Motor neuron (in vitro differentiated cells): ENCODE data around the gene MAF. TPM values are rescaled to one million over a fixed set of nuclear protein-coding genes. Genes with fewer than 3 reads are reported as not detected.

ENCODE experiments used
- ATAC-seq, 8 experiments: fragments of 200-7000 bp; cut with Tn5 transposase; replicated peaks in 6 of 8; 2 replicates each; pipeline ENCODE4 v1.8.0; 2021; ENCODE audit warnings: mild to moderate bottlenecking in 8 of 8, moderate library complexity in 8 of 8
- H3K27ac ChIP-seq, 2 donors: fragments of 250-450 bp; sonication (Bioruptor Pico); 2 replicates each; pipeline ENCODE4 v1.9.0; 2021; ENCODE audit warnings: antibody characterized with exemption in 2 of 2, mild to moderate bottlenecking in 2 of 2, moderate library complexity in 1 of 2
- H3K4me1 ChIP-seq, 2 donors: fragments of 250-450 bp; sonication (Bioruptor Pico); replicated peaks in 1 of 2; 2 replicates each; pipeline ENCODE4 v1.6.1; 2021; ENCODE audit warnings: antibody characterized with exemption in 2 of 2, mild to moderate bottlenecking in 2 of 2, moderate library complexity in 1 of 2
- H3K4me3 ChIP-seq, 5 donors: fragments of 250-450 bp; sonication (Bioruptor Pico); 2 replicates each; pipeline ENCODE4 v1.9.0; 2021; ENCODE audit warnings: antibody characterized with exemption in 5 of 5, mild to moderate bottlenecking in 5 of 5, moderate library complexity in 4 of 5
- WGBS, 10 experiments: fragments of 450-650 bp; shearing (Covaris generic); methylation state at CpG; one replicate each; pipeline ENCODE4 v1.0.0; 2022; 5-methylcytosine and 5-hydroxymethylcytosine counted together
- in situ Hi-C, 9 experiments: fragments of 400-800 bp; cut with MboI; loops; one replicate each; pipeline ENCODE4 v1.15.0; 2021; ENCODE audit warnings: low sequenced_read_pairs in 9 of 9, low pct_unique_long_range_greater_than_20kb in 2 of 9; ENCODE audit not compliant: unreplicated experiment in 9 of 9
- total RNA-seq, 8 experiments: library from RNA; unstranded; fragments of 300-600 nt; gene quantifications; 2 replicates each; pipeline versions ENCODE4 v1.2.3 to v1.2.4, GENCODE V29; 2022

MAF gene
- 10 to 100 TPM in 1 of 8 experiments, 1 to 10 TPM in 6, under 1 TPM in 1; 0.10 to 12.6 (median 6.4) TPM for total RNA-seq

DNA sequence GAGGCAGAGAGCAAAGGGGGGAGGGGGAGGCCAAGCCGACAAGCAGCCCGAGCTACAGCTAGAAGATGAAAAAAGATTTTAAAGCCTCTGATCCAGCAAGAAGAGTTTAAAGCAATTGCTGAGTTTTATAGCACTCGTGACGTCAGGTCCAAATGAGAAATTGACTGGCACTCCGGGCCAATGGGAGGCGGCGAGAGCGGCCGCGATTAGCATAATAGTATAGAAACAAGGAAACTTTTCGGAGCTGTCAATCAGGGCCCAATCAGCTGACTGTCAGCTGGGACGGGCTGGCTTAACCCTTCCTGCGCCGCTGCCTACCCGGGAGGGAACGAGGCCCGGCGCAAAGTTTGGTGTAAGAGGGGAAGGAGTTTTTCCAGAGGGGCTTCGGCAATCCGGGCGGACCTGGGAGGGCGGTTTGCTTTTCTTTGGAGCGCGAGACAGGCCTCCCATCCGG, at the start of gene MAF:
TSS of gene MAF (minus strand) at position 100 of the 454 bp plus-strand sequence. CDS start 835 bp downstream, outside the sequence.
- H3K27ac ChIP-seq = peak within 1 kb of the TSS in 1 of 2 donors; percentile 57
- peak; percentile 42 to 71 (median 50) for ATAC-seq
- peaks cover 6 to 24% of the 10 kb centered on the region in 2 donors for H3K4me1 ChIP-seq
- peak within 1 kb of the TSS; percentile 47 to 67 (median 54) for H3K4me3 ChIP-seq
- in situ Hi-C loops = loop anchor here in 5 of 9 experiments (10.0 to 25.0 kb wide), 6 partner anchors 462 to 1488 kb away; no protein-coding TSS in a partner anchor
- 0 to 4% (median 0%) methylated on average over 2 to 15 of the region's 25 CpGs; no CpG with 5 or more reads in 2 of the 10 experiments for WGBS, 10 experiments

DNA sequence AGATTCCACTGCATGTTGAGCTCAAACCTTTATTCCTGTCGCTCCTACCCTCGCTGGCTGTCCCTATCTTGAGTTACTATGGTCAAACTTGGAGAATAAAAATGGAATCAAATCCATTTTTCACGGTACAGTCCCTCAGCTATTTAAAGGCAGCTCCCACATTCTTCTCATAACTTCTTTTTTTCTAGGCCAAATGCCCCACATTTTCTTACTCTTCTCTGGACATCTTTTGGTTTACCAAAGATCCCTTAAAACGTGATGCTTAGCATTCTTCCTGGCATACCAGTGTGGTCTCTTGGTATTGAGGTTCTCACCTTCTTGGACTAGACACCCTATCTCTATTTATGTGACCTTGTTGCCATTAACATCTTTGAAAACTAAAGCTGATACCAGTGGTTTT, 48.3 kb upstream of the MAF start:
- ATAC-seq = no peak
- 8 to 93% (median 57%) methylated on average over 1 to 4 of the region's 4 CpGs; no CpG with 5 or more reads in 1 of the 10 experiments for WGBS, 10 experiments
- in situ Hi-C loops = loop anchor here in 1 of 9 experiments (25.0 kb wide), 1 partner anchor 813 kb away; no protein-coding TSS in a partner anchor

GRCh38 chr16:79647586-79647985, 47.0 kb upstream of the MAF start:
- ATAC-seq = no peak
- Histone ChIP-seq H3K4me1 (no peaks in the 10 kb centered on the region), H3K4me3 (no peak overlapping the region), H3K27ac (no peak overlapping the region)
- in situ Hi-C loops = loop anchor here in 1 of 9 experiments (25.0 kb wide), 1 partner anchor 815 kb away; no protein-coding TSS in a partner anchor
- 20 to 100% (median 84%) methylated on average over 1 to 3 of the region's 3 CpGs; no CpG with 5 or more reads in 3 of the 10 experiments for WGBS, 10 experiments

More for the DNA sequence above, 48.3 kb upstream of the MAF start:
- Histone ChIP-seq H3K4me3 (no peak overlapping the region), H3K4me1 (peaks cover 0 to 10% of the 10 kb centered on the region in 2 donors), H3K27ac (no peak overlapping the region)

GRCh38 chr16:79645701-79646100, 45.2 kb upstream of the MAF start:
- WGBS, 10 experiments = 6 to 100% (median 80%) methylated on average over 1 to 4 of the region's 4 CpGs; no CpG with 5 or more reads in 1 of the 10 experiments
- no peak overlapping the region for H3K4me3 ChIP-seq
- no peak overlapping the region for H3K27ac ChIP-seq
- ATAC-seq = peak in 1 of 8 experiments; percentile 68
- in situ Hi-C loops = loop anchor here in 1 of 9 experiments (25.0 kb wide), 1 partner anchor 817 kb away; no protein-coding TSS in a partner anchor
- H3K4me1 ChIP-seq = peaks cover 0 to under 1% of the 10 kb centered on the region in 2 donors

- H3K4me1 ChIP-seq = peaks cover 0 to 5% of the 10 kb centered on the region in 2 donors
- no peak overlapping the region for H3K27ac ChIP-seq
- no peak overlapping the region for H3K4me3 ChIP-seq
- in situ Hi-C loops = loop anchor here in 1 of 9 experiments (25.0 kb wide), 1 partner anchor 817 kb away; no protein-coding TSS in a partner anchor
- ATAC-seq = no peak
- WGBS, 10 experiments = 34 to 94% (median 63%) methylated on average over 1 to 6 of the region's 6 CpGs; no CpG with 5 or more reads in 2 of the 10 experiments
These were observed 44.6 kb upstream of the MAF start for GRCh38 chr16:79644971-79645667.

- Histone ChIP-seq H3K27ac (no peak overlapping the region), H3K4me1 (peaks cover 0 to 8% of the 10 kb centered on the region in 2 donors), H3K4me3 (no peak overlapping the region)
- WGBS, 10 experiments = 38 to 100% (median 72%) methylated on average over 1 to 4 of the region's 4 CpGs; no CpG with 5 or more reads in 1 of the 10 experiments
- ATAC-seq = no peak
- in situ Hi-C loops = loop anchor here in 1 of 9 experiments (25.0 kb wide), 1 partner anchor 820 kb away; no protein-coding TSS in a partner anchor
These were observed 42.1 kb upstream of the MAF start for GRCh38 chr16:79642652-79643051.

DNA sequence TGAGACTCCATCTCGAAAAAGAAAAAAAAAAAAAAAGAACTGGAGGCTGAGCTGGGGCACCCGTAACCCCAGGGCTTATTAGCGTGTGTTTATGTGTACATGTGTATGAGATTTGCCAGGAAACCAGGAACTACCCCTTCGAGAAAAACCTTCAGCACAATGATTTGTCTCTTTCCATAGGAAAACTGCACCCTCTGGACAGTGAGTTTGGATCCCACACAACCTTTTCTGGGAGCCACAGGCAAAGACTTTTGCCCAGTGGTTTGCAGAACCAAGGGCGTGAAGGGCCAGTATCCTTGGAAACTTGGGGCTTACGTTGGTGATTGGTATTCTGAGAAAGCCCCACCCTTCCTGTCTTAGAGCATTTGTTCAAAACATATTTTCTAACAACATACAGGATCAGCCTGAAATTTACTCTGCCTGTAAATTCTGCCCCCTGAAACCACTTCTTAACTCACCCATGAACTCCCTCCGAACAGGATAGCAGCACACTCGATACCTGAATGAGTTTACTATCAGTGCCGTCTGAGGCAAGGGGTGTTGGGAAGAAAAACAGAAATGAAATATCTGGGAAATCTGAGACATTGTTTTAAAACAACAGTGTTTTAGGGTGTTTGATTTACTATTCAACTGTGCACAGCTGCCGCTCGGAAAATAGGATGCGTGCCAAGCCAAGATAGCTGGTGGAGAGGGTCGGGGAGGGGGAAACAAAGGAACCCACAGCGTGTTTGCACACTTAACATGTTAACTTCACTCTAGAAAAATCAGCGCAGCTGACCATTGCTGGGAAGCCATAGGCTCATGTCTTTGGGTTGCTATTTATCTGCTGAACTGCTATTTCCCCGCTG, 40.2 kb upstream of the MAF start:
- WGBS, 10 experiments = 7 to 86% (median 72%) methylated on average over 4 to 16 of the region's 16 CpGs
- ATAC-seq = peak in 5 of 8 experiments; percentile 21 to 90 (median 68)
- Histone ChIP-seq H3K4me1 (peaks cover 0 to 8% of the 10 kb centered on the region in 2 donors), H3K27ac (no peak overlapping the region), H3K4me3 (no peak overlapping the region)
- in situ Hi-C loops = loop anchor here in 1 of 9 experiments (25.0 kb wide), 1 partner anchor 822 kb away; no protein-coding TSS in a partner anchor

- no peak overlapping the region for H3K27ac ChIP-seq
- WGBS, 10 experiments = 60 to 93% (median 81%) methylated on average over 1 to 12 of the region's 13 CpGs; no CpG with 5 or more reads in 1 of the 10 experiments
- in situ Hi-C loops = loop anchor here in 1 of 9 experiments (25.0 kb wide), 1 partner anchor 823 kb away; no protein-coding TSS in a partner anchor
- ATAC-seq = peak in 5 of 8 experiments; percentile 26 to 84 (median 38)
- H3K4me1 ChIP-seq = peaks cover 0 to 8% of the 10 kb centered on the region in 2 donors
- H3K4me3 ChIP-seq = no peak overlapping the region
These were observed 39.2 kb upstream of the MAF start for GRCh38 chr16:79639576-79640311.

GRCh38 chr16:79638386-79638785, 37.8 kb upstream of the MAF start:
- peaks cover 0 to 8% of the 10 kb centered on the region in 2 donors for H3K4me1 ChIP-seq
- no peak overlapping the region for H3K4me3 ChIP-seq
- H3K27ac ChIP-seq = no peak overlapping the region
- WGBS, 10 experiments = 14 to 92% (median 77%) methylated on average over 1 to 5 of the region's 5 CpGs; no CpG with 5 or more reads in 2 of the 10 experiments
- in situ Hi-C loops = loop anchor here in 1 of 9 experiments (25.0 kb wide), 1 partner anchor 824 kb away; no protein-coding TSS in a partner anchor
- no peak for ATAC-seq

GRCh38 chr16:79635488-79635887, 35.0 kb upstream of the MAF start:
- Histone ChIP-seq H3K27ac (no peak overlapping the region), H3K4me3 (no peak overlapping the region), H3K4me1 (peaks cover 0 to 5% of the 10 kb centered on the region in 2 donors)
- no peak for ATAC-seq
- WGBS, 10 experiments = 14 to 100% (median 83%) methylated on average over 1 to 2 of the region's 2 CpGs; no CpG with 5 or more reads in 1 of the 10 experiments
- in situ Hi-C loops = loop anchor here in 1 of 9 experiments (25.0 kb wide), 1 partner anchor 827 kb away; no protein-coding TSS in a partner anchor

DNA sequence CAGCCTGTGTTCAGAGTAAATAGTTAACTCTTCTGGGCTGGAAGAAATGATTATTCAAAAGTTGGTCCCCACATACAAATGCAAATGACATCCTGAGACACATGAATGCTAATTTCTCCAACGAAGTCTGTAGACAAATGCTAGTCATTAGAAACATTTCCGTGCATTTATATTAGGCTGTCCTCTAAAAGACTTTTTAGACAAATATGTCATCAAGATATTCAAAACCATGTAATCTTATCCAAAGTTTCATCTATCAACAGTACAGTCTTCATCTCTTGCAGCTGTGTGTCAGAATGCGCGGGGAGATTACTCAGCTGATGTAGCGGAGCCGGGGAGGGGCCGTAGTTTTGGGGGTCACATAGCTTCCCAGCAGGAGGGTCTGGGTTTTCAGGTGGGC, 33.8 kb upstream of the MAF start:
- in situ Hi-C loops = loop anchor here in 1 of 9 experiments (25.0 kb wide), 1 partner anchor 828 kb away; no protein-coding TSS in a partner anchor
- WGBS, 10 experiments = 17 to 100% (median 56%) methylated on average over 1 to 7 of the region's 7 CpGs; no CpG with 5 or more reads in 2 of the 10 experiments
- ATAC-seq = peak in 1 of 8 experiments; percentile 63

More for the DNA sequence above, 33.8 kb upstream of the MAF start:
- Histone ChIP-seq H3K4me1 (no peaks in the 10 kb centered on the region), H3K27ac (no peak overlapping the region), H3K4me3 (no peak overlapping the region)
